ENCODE data around the gene CASK. TPM values are rescaled to one million over a fixed set of nuclear protein-coding genes. Genes with fewer than 3 reads are reported as not detected.
"Not testable (repeated sequence)": the region's sequence is repeated elsewhere in the genome, so short reads cannot be mapped to it uniquely, and the experiment has no call there.

CASK gene
- total RNA-seq, 2 experiments from 2014 or later = 27.9 to 28.4 TPM

DNA sequence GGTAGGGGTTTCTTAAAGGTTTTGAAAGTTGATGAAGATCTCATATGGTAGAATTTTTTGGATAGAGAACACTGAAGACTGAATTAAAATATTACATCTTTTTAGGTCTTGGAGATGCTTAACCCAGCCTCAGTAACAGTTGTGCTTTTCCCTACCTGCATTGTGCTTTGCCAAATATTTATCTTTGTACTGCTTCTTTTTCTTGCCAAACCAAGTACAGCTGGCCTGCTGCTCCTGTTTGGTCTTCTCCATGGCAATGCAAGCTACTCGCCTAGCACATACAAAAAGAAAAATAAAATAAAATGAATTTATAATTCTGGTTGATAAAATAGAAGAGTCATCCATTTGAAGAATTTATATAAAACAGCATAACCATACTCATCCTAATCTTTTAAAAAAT lies 380.8 kb downstream of the CASK start:
- POLR2A ChIA-PET = no interaction called here

DNA sequence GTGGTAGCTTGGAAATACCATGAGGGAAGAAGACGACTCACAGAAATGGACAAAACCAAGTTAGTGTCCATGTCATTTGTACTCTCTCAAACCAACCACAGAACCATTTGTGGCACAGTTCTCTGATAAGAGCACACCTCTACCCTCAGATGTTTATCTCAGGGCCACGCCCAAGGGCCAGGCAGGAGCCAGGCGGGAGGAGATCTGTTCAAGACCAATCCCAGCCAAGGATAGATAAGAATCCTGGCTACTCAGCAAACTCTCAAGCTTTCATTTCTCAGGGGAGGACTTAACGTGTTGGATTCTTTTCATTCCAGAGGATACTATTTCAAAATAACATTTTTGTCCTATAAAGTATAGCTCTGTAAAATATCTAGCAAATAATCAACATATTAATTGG lies 381.2 kb downstream of the CASK start:
- ChIA-PET CTCF (interaction anchor here (0.5 kb wide), 1 partner anchor 21 kb away, joined by 5 read pairs; no protein-coding TSS in a partner anchor), POLR2A (no interaction called here)

More for the DNA sequence above, 380.8 kb downstream of the CASK start:
- CTCF ChIA-PET = no interaction called here

DNA sequence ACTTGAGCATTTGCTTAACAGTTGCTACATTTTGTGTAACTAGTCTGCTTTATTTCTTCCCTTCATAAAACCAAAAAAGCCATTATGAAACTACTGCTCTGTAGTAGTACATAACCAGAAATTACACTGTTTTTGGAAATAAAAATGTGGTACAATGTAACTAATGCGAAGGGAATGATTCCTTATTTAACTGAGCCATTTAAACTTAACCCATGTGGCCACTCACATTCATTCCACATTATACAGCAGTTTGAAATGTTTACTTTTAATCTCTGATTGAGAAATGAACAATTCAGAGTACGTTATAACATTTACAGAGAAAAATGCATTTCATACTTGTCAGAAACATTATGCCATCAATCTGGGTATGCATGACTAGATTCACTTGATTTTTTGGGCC lies 382.0 kb downstream of the CASK start:
- POLR2A ChIA-PET = no interaction called here
- CTCF ChIA-PET = interaction anchor here (0.5 kb wide), 1 partner anchor 22 kb away, joined by 5 read pairs; no protein-coding TSS in a partner anchor

DNA sequence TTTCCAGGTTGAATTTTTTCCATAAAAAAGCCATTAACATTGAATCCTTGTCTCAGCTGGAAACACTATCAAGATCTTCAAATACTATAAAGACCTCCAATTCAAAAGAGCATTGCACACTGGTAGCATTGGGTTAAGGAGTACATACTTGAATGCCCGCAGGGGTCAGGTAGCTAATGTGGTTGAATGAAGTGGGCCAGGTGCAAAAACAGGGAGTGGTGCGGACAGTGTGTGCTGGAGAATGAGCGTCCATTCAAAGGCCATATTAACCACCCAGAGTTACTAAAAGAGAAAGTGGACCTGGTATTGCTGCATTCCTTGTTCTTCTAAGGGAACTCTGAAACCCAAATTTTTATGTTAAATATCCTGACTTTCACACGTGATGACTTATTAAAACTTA lies 384.6 kb downstream of the CASK start:
- CTCF ChIA-PET = no interaction called here
- POLR2A ChIA-PET = no interaction called here

DNA sequence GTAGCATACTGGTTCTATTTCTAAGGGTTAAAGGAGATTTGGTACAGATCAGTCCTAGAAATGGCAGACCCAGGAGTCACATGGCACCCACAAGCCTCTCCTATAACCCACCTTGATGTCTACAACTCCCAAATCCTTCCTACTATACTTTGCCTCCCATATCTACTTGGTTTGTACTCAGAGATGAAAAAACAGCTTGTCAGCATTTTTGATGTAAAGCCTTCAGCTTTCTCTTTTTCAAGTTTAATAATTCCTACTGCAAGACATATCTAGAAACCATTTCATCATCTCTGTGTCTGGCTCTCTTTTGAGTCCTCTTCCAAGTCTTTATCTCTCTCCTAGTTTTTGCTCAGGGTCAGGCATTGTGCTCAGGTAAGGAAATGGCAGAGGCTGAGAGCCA lies 393.3 kb downstream of the CASK start:
- POLR2A ChIA-PET = no interaction called here
- CTCF ChIA-PET = no interaction called here

DNA sequence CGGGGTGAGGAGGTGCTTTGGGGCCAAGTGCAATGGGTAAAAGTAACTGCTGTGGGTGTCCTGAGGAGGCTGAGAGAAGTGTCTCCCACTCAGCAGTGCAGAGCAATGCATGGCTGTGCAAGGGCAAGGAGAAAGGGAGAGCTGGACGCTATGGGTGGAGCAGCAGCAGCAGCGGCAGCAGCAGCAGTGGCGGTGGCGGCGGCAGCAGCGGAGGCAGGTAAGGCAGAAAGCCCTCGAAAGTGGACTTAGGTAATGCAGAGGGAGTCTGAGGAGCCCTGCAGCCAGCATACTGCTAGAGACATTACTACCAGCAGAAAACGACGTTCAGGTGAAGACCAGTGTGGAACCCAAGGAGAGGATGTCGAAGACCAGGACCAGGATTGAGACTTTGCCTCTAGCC lies 394.1 kb downstream of the CASK start:
- ChIA-PET CTCF (no interaction called here), POLR2A (no interaction called here)

DNA sequence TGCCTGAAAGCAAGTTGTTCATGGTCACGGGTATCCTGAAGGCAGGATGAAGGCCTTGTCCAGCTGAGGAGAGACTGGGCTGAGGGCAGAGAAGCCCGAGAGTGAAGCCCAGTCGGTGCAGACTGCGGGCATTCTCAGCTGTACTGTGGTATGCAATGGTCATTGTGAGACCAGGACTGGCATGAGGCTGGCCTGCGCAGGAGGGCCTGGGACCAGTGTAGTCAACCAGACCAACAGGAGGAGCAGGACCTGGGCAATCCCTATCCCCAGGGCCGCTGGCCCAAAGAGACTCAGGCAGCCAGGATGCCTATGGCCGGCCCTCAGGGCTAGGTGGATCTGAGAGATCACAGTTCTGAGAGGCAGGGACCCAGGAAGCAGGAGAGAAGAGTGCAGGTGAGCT lies 394.6 kb downstream of the CASK start:
- ChIA-PET CTCF (no interaction called here), POLR2A (no interaction called here)

DNA sequence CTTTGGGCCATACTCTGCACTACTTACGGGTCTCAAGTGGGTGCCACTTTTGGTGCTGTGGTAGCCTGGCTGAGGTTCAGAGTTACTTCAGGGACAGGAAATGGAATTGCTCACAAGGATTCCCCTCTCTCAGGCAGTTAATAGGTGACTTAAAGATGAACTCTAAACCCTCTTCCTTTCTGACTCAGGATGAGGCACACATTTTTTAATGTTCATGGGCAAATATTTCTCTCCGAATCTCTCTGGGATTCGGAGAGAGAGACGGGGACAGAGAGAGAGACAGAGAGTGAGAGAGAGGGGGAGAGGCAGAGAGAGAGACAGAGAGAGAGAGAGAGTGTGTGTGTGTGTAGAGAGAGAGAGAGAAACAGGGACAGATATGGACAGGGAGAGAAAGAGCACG lies 396.4 kb downstream of the CASK start:
- ChIA-PET CTCF (no interaction called here), POLR2A (no interaction called here)

DNA sequence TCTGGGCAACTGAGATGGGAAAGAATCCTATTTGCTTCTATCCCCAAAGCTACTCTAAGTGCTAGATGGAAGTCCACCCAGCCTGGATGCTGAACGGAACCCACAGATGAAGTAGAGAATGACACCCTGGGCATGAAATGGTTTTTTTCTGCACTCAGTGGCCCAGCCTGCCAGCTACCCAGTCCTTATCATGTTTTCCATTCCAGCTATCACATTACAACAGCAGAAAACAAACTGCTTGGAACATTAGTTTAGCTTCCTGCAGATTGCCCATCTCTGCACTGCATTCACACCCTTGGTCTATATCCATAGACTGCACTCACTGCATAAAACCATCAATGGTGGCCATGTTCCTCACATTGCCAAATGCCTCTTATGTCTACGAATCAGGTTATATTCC lies 397.1 kb downstream of the CASK start:
- ChIA-PET POLR2A (no interaction called here), CTCF (no interaction called here)

DNA sequence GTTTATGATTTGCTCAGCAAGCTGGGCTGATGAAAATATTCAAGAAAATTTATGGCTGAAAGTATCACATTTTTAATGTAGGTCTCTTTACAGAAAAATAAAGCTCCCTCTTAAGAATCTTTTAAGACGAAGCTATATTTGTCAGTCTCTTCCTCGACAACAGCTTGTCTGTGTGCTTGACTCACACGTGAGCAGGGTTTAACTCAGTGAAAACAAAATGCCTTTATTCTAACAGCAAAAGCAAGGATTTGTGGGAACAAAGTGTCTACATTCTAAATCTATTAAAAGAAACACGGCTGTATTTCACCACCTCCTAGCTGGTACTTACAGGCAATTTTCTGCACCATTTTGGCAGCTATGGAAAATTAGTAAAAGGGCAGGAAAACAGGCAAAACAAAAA lies 400.7 kb downstream of the CASK start:
- POLR2A ChIA-PET = no interaction called here
- CTCF ChIA-PET = no interaction called here

DNA sequence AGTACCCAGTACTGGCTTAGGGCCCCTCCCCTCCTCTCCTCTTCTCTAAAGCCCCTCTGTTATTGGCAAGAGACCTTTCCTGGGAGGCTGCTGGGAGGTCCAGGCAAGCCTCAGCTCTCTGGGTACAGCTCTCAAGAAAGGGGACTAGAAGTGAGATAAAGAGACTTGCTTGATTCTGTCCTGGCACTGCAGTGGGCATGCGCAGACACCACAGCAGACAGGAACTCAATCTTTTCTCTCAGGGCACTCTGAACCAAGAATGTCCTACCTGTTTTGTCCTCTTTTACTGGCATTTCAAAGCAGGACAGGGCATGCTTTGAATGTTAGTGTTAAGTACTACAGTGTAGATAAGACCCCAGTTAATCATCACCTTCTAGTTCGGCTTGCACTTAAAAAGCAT lies 401.3 kb downstream of the CASK start:
- ChIA-PET CTCF (no interaction called here), POLR2A (no interaction called here)

DNA sequence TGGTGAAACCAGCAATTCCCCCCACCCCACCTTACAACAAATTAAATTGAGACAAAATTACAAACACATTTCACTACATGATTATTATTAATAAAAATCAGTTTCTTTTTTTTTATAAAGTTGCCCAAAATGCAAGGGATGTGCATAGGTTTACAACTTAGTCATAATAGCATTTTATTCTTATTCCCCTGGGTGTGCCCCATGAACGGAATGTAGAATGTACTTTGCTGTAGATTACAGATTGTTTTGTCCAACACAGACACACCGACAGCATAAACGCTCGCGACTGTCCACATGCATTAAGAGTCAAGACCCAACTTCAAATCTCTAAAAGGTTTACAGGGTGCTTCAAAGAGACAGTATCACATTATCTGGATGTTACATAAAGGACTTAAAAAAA lies 403.9 kb downstream of the CASK start:
- POLR2A ChIA-PET = no interaction called here

DNA sequence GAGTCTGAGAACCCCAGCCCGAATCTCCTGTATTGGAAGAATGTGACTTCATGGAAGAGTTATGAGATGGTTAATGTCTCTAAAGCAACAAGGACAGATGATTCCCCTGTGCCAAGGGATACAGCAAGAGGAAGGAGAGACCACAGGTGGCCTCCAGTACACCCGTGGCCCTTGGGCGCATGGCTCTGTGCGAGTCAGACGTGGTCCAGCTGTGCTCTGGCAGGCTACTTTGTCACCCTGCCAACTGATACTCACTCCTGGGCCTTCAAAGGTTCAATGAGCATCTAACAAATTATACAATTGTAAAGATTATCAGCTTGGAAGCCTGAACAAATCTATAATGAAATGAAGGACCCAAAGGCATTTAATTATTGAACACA lies 404.5 kb downstream of the CASK start:
- ChIA-PET POLR2A (no interaction called here), CTCF (interaction anchor here (0.6 kb wide), 1 partner anchor 239 kb away, joined by 4 read pairs; no protein-coding TSS in a partner anchor)

More for the DNA sequence above, 403.9 kb downstream of the CASK start:
- CTCF ChIA-PET = no interaction called here

DNA sequence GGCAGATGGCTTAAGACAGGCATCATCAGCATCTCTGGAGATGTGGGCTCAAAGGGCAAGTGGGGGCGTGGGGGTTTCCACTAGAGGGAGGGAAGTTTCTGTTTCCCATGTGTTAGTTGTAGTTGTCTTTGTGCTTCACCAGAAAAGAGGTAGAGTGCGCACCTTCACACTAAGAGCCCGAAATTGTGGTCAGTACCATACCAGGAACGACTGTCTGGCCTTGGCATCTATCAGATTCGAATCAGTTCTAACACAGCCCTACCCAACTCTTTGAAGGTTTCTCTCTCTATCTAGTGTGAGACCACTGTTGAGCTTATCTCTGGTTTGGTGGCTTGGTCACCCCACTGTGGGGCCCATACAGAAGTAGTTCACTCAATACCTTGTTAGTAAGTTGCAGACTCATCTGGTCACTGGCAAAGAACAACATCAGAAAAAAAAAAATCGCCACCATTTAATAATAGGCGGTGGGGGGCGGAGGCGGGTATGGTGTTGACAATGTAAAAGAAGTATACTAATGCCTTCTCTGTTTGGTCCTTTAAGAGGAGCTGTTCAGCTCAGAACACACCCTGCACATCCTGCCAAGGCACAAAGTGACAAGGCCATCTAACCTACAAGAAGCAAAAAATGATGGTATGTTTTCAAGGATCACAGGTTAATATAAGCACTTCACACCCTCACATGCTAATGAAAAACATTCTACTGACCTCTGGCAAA lies 405.1 kb downstream of the CASK start:
- POLR2A ChIA-PET = no interaction called here
- CTCF ChIA-PET = interaction anchor here (0.6 kb wide), 1 partner anchor 240 kb away, joined by 4 read pairs; no protein-coding TSS in a partner anchor

DNA sequence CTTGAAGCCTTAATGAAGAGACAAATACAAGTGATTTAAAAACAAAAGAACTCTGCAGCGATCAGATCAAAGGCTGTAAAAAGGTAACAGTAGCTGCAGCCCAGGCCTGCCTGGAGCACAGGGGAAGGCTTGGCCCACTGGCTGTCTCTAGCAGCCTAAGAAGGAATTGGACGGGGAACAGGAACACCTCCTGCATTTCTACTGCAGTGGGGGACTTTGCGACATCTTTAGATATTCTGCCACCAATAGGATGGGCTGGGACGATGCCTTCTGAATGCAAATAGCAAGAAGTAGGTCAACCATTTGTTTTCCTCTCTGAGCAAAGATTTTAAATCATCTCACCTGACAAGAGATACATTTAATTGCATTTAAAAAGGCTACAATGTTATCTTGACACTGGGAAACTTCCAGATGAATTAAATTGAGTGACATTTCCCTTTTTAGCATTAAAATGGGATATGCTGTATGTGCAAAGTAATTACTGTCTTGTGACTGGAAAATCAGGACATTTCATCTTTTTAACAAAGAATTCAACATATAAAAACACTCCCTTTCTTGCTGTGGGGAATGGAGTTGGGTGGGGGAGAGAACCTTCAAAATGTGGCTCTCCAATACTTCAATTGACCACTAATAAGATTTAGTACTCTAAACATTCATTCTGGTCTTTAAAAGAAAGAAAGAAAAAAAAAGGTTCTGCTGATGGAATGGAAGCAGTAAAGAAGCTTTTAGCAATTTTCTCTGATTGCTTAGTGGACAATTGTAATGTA lies 406.2 kb downstream of the CASK start:
- POLR2A ChIA-PET = no interaction called here
- CTCF ChIA-PET = interaction anchor here (0.9 kb wide), 1 partner anchor 178 kb away, joined by 4 read pairs; no protein-coding TSS in a partner anchor

DNA sequence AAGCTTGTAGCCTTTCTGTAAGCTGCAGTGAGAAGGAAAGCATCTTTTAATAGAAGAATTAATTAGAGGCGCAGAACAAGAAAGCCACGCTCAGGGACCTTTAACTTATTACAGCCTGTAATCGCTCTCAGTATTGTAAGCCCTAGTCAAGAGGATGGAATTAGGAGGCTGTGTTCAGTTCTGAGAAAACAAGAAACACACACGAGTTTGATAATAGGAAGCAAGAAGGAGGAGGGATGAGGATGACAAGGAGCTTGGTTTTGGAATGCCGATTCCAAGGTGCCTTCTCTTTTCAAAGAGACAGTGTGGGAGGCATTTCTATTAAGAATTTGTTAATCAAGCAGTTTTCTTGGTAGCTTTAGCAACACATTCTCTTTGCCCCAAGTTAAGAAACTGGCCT lies 406.9 kb downstream of the CASK start:
- CTCF ChIA-PET = interaction anchor here (0.9 kb wide), 1 partner anchor 177 kb away, joined by 4 read pairs; no protein-coding TSS in a partner anchor
- POLR2A ChIA-PET = no interaction called here

DNA sequence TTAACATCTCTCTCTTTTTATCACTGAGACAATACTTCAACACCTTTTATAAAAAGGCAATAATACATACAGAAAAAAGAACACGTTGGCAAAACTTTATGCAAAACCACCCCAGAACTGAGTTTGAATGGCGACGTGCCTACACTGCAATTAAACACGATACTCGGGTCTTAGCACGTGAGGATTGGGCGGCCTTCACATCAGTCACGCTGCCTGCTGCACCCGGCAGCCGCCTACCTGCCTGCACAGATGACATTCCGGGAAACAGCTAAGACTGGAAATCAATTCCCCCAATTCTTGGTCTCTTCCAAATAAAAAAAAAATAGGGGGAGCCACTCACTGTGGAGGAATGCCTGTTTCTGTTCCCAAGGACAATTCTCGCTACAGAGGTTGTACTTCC lies 408.0 kb downstream of the CASK start:
- ChIA-PET POLR2A (no interaction called here), CTCF (no interaction called here)

DNA sequence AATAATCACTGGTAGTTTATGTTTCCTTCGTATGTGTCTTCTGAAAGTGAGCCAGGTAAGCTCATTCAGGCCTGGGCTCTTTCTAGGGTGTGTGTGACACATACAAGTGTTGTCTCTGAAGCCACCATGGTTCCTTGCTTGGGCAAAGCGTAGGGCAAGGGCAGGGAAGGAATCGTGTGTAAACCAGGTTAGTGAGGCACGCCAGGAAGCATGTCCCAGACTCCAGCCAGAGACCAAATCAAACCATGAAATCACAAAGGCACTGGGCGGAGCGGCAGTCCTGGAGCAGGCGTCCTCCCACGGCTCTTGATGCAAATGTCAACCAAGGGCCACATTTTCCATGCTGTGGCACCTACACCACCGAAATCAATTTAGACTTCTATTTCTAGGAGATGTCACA lies 409.2 kb downstream of the CASK start:
- ChIA-PET CTCF (no interaction called here), POLR2A (no interaction called here)

DNA sequence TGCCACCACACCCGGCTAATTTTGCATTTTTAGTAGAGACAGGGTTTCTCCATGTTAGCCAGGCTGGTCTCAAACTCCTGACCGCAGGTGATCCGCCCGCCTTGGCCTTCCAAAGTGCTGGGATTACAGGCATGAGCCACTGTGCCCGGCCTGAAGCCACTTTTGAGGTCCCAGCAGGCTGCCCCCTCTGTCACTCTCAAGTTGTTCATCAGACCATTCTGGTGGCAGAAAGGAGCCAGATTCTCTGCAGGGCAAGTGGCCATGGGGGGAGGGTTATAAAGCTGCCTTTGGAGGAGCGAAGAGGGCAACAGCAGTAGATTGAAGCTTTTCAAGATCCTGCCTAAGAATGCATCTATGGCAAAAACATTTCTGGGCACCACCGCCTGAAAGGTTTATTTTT lies 410.5 kb downstream of the CASK start:
- CTCF ChIA-PET, POLR2A ChIA-PET: not testable (repeated sequence)

DNA sequence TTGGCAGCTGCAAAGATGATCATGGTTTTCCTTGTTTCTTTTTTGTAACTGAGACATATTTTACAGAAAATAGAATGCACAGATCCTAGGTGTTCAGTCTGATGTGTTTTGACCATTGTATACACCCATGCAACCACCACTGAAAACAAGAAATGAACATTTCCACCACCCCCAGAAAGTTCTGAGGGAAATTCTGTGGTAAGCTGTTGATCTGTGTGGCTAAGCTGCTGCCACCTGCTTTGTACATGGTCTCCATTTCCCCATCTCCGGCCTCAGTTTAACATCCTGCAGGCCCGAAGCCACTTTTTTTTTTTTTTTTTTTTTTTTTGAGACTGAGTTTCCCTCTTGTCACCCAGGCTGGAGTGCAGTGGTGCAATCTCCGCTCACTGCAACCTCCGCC lies 411.0 kb downstream of the CASK start:
- POLR2A ChIA-PET = no interaction called here
- CTCF ChIA-PET = no interaction called here

DNA sequence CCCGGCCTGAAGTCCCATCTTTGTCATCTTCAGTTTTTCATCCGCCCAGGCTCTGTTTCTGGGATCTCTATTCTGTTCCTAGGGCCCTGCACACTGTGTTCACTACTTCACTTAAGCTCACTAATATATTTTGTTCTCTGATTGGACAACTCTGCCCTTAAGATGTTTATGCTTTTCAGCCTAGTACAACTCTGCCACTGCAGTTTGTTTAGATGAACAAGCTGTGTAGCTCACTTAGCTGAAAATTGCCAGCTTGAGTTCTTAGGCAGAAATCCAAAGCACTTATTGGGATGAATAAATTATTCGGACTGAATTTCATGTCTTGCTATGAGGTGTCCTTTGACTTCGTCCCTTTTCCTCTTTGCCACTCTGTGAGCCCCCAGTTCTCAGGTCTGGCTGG lies 415.4 kb downstream of the CASK start:
- CTCF ChIA-PET = no interaction called here
- POLR2A ChIA-PET = no interaction called here

DNA sequence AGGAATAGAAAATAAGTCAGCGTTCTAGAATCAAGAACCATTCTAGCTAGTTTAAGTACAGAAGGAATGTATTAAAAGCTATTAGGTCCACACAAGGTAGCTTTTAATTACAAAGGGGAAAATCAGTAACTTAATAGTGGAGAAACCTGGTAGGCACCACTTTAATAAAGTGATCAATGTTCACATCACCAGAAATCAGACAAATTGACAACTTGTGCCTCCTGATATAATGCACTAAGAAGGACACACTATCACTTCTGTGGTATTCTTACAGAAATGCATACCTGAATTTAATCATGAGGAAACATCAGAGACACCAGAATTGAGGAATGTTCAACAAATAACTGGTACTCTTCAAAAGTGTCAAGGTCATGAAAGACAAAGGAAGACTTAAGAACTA lies 421.4 kb downstream of the CASK start:
- ChIA-PET CTCF (no interaction called here), POLR2A (no interaction called here)
